GM12878 (cell line): ENCODE measurements around the gene RNPS1. TPM values are rescaled to one million over a fixed set of nuclear protein-coding genes. Genes with fewer than 3 reads are reported as not detected.
A peak's percentile ranks its signal among the peaks of the same experiment; 100 is the strongest.

ENCODE experiments used
- EP300 ChIP-seq, 2 experiments: fragments of 150-350 bp in 1 of 2; IDR thresholded peaks; 2 replicates each; pipeline ENCODE4 v1.6.1; 2011 to 2012; ENCODE audit warnings: low read depth in 2 of 2, low read length in 2 of 2, borderline replicate concordance in 1 of 2, improper control_type of control experiment in 1 of 2, inconsistent platforms in 1 of 2; ENCODE audit not compliant: control insufficient read depth in 1 of 2
- ESRRA ChIP-seq: IDR thresholded peaks from 2 replicates; pipeline ENCODE4 v1.6.1; 2012; ENCODE audit warnings: mild to moderate bottlenecking, low read length, improper control_type of control experiment
- IRF4 ChIP-seq: IDR thresholded peaks from 2 replicates; pipeline ENCODE4 v1.6.1; 2011; ENCODE audit warnings: low read depth, low read length
- LARP7 ChIP-seq: fragments of 450-650 bp; IDR thresholded peaks from 2 replicates; pipeline ENCODE4 v1.6.1; 2017; ENCODE audit warnings: mild to moderate bottlenecking
- MYB ChIP-seq: fragments of 150-350 bp; IDR thresholded peaks from 2 replicates; pipeline ENCODE4 v1.6.1; 2014; ENCODE audit warnings: mild to moderate bottlenecking, low read depth, low read length, borderline replicate concordance
- NR2F1 ChIP-seq: fragments of 450-650 bp; conservative IDR thresholded peaks from 2 replicates; pipeline ENCODE4 v1.6.1; 2017; ENCODE audit warnings: mild to moderate bottlenecking
- PAX5 ChIP-seq: IDR thresholded peaks from 2 replicates; pipeline ENCODE4 v1.6.1; 2011; ENCODE audit warnings: low read depth, low read length, borderline replicate concordance
- PAX8 ChIP-seq: fragments of 450-650 bp; IDR thresholded peaks from 2 replicates; pipeline ENCODE4 v1.6.1; 2017; ENCODE audit warnings: mild to moderate bottlenecking, moderate library complexity
- RUNX3 ChIP-seq: IDR thresholded peaks from 2 replicates; pipeline ENCODE4 v1.6.1; 2012; ENCODE audit warnings: low read length, inconsistent platforms
- SIN3A ChIP-seq: IDR thresholded peaks from 2 replicates; pipeline ENCODE4 v1.6.1; 2012; ENCODE audit warnings: low read depth, low read length, improper control_type of control experiment
- SRF ChIP-seq, 2 experiments: IDR thresholded peaks; 2 replicates each; pipeline ENCODE4 v1.6.1; 2011; ENCODE audit warnings: low read depth in 2 of 2, low read length in 2 of 2, mild to moderate bottlenecking in 1 of 2, moderate library complexity in 1 of 2
- YY1 ChIP-seq: IDR thresholded peaks from 2 replicates; pipeline ENCODE4 v1.6.1; 2011; ENCODE audit warnings: low read depth, mild to moderate bottlenecking, low read length
- polyA plus RNA-seq, 11 experiments: library from polyadenylated mRNA; depleted of rRNA in 4 of 11; unstranded in 6 of 11; stranded (reverse) in 5 of 11; fragments of >200 nt; fragmentation: Nextera tagmentation in 4 of 11; fragmentation: Illumina TruSeq in 1 of 11; extraction: Ambion mirVana in 4 of 11; extraction: Trizol in 1 of 11; gene quantifications; 1 replicate in 1 of 11; 2 replicates in 10 of 11; pipeline versions ENCODE4 v1.2.1 to v1.2.3, GENCODE V29; 2011 to 2016; ENCODE audit warnings: inconsistent platforms in 2 of 11, missing spikeins in 2 of 11, low read depth in 1 of 11
- total RNA-seq, 4 experiments: library from RNA; depleted of rRNA in 3 of 4; stranded (reverse); fragments of >200 nt in 3 of 4; fragmentation: Illumina TruSeq in 1 of 4; extraction: Trizol in 1 of 4; gene quantifications; 2 replicates each; pipeline versions ENCODE4 v1.2.1 to v1.2.3, GENCODE V29; 2013 to 2021
- TF ChIP-seq, protein P1 (sequence below): fragments of 450-650 bp; IDR thresholded peaks from 2 replicates; pipeline ENCODE4 v1.6.1; 2017; ENCODE audit warnings: mild to moderate bottlenecking, moderate library complexity
- TF ChIP-seq, protein P2 (sequence below): IDR thresholded peaks from 2 replicates; pipeline ENCODE4 v1.6.1; 2012; ENCODE audit warnings: low read depth, low read length, improper control_type of control experiment
- TF ChIP-seq, protein P3 (sequence below): fragments of 450-650 bp; IDR thresholded peaks from 2 replicates; pipeline ENCODE4 v1.6.1; 2016; ENCODE audit warnings: mild to moderate bottlenecking
- TF ChIP-seq, protein P4 (sequence below): fragments of 450-650 bp; formaldehyde crosslinking; IDR thresholded peaks from 2 replicates; pipeline ENCODE4 v1.4.0; 2022; ENCODE audit warnings: mild to moderate bottlenecking, moderate library complexity

Gene RNPS1
- total and polyA plus RNA-seq, 10 of the 15 experiments (the other 5 are each of a cell fraction or from before 2014, with no cell fraction given) = 38.2 to 359 (median 188) TPM

DNA sequence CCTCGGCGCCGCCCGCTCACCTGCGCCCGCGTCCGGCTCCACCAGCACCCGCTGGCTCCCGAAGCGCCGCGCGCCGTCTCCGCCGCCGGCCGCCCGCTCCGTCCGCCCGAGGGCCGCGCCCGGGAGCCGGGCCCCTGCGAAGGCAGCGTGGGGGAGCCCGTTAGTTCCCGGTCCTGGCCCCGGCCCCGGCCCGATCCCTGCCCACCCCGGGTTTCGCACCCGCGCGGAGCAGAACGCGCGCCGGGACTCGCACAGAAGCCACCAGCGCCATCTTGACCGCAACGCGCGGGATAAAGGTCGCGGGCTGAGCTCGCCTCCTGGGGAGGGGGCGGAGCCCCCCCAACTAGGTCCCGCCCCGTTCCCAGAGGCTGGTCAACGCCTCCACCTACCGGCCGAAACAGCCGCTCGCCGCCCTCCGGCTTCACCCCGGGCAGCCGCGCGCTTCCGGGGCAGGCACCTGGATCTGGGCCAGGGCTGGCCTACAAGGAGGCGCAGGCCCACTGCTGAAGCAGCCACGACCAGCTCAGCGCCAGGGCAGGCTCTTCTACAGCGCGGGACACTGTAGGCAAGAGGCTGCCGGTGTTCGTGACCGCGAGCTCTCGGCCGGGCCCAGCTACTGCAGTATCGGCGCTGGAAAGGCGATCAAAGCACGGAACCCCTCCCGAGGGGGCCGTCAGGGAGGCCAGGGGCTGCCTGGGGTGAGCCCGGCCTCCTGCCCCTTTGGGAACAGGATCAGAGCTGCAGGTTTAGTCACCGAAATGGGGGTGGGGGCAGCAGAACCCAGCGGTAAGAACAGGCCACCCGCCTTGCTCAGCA is 16.4 kb downstream of the RNPS1 start, which contains the start of gene ECI1 (continued):
- TF ChIP-seq, protein P1, sequence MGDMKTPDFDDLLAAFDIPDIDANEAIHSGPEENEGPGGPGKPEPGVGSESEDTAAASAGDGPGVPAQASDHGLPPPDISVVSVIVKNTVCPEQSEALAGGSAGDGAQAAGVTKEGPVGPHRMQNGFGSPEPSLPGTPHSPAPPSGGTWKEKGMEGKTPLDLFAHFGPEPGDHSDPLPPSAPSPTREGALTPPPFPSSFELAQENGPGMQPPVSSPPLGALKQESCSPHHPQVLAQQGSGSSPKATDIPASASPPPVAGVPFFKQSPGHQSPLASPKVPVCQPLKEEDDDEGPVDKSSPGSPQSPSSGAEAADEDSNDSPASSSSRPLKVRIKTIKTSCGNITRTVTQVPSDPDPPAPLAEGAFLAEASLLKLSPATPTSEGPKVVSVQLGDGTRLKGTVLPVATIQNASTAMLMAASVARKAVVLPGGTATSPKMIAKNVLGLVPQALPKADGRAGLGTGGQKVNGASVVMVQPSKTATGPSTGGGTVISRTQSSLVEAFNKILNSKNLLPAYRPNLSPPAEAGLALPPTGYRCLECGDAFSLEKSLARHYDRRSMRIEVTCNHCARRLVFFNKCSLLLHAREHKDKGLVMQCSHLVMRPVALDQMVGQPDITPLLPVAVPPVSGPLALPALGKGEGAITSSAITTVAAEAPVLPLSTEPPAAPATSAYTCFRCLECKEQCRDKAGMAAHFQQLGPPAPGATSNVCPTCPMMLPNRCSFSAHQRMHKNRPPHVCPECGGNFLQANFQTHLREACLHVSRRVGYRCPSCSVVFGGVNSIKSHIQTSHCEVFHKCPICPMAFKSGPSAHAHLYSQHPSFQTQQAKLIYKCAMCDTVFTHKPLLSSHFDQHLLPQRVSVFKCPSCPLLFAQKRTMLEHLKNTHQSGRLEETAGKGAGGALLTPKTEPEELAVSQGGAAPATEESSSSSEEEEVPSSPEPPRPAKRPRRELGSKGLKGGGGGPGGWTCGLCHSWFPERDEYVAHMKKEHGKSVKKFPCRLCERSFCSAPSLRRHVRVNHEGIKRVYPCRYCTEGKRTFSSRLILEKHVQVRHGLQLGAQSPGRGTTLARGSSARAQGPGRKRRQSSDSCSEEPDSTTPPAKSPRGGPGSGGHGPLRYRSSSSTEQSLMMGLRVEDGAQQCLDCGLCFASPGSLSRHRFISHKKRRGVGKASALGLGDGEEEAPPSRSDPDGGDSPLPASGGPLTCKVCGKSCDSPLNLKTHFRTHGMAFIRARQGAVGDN = no peak; the same call in 1 of the 2 replicates
- peak; percentile 95 for TF ChIP-seq YY1
- no peak for TF ChIP-seq ESRRA
- TF ChIP-seq IRF4 = no peak
- peak; percentile 55; the same call in 1 of the 2 replicates for TF ChIP-seq PAX5
- peak; percentile 93 for TF ChIP-seq RUNX3
- no peak for TF ChIP-seq SRF (IDR thresholded peaks at IDR 0.05; ENCODE audit: low read depth in 2 of 2, low read length in 2 of 2)
- TF ChIP-seq, protein P2, sequence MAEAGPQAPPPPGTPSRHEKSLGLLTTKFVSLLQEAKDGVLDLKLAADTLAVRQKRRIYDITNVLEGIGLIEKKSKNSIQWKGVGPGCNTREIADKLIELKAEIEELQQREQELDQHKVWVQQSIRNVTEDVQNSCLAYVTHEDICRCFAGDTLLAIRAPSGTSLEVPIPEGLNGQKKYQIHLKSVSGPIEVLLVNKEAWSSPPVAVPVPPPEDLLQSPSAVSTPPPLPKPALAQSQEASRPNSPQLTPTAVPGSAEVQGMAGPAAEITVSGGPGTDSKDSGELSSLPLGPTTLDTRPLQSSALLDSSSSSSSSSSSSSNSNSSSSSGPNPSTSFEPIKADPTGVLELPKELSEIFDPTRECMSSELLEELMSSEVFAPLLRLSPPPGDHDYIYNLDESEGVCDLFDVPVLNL = no peak
- no peak for TF ChIP-seq PAX8
- peak; percentile 67 for TF ChIP-seq LARP7
- TF ChIP-seq, protein P3, sequence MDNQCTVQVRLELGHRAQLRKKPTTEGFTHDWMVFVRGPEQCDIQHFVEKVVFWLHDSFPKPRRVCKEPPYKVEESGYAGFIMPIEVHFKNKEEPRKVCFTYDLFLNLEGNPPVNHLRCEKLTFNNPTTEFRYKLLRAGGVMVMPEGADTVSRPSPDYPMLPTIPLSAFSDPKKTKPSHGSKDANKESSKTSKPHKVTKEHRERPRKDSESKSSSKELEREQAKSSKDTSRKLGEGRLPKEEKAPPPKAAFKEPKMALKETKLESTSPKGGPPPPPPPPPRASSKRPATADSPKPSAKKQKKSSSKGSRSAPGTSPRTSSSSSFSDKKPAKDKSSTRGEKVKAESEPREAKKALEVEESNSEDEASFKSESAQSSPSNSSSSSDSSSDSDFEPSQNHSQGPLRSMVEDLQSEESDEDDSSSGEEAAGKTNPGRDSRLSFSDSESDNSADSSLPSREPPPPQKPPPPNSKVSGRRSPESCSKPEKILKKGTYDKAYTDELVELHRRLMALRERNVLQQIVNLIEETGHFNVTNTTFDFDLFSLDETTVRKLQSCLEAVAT = 0 out of 2 replicates have a peak, but pooled peaks have one; percentile 25
- 0 out of 4 replicates have a peak, but pooled peaks of 1 of the 2 experiments have one; percentile 22 for TF ChIP-seq EP300 (IDR thresholded peaks at IDR 0.05; ENCODE audit: borderline replicate concordance in 1 of 2, control insufficient read depth in 1 of 2, low read depth in 2 of 2, low read length in 2 of 2)
- TF ChIP-seq, protein P4, sequence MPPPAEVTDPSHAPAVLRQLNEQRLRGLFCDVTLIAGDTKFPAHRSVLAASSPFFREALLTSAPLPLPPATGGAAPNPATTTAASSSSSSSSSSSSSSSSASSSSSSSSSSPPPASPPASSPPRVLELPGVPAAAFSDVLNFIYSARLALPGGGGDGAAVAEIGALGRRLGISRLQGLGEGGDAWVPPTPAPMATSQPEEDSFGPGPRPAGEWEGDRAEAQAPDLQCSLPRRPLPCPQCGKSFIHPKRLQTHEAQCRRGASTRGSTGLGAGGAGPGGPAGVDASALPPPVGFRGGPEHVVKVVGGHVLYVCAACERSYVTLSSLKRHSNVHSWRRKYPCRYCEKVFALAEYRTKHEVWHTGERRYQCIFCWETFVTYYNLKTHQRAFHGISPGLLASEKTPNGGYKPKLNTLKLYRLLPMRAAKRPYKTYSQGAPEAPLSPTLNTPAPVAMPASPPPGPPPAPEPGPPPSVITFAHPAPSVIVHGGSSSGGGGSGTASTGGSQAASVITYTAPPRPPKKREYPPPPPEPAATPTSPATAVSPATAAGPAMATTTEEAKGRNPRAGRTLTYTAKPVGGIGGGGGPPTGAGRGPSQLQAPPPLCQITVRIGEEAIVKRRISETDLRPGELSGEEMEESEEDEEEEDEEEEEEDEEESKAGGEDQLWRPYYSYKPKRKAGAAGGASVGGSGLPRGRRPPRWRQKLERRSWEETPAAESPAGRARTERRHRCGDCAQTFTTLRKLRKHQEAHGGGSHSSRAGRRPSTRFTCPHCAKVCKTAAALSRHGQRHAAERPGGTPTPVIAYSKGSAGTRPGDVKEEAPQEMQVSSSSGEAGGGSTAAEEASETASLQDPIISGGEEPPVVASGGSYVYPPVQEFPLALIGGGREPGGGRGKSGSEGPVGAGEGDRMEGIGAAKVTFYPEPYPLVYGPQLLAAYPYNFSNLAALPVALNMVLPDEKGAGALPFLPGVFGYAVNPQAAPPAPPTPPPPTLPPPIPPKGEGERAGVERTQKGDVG = no peak
- no peak for TF ChIP-seq MYB
- TF ChIP-seq SIN3A = 0 out of 2 replicates have a peak, but pooled peaks have one; percentile 45
- peak; percentile 93 for TF ChIP-seq NR2F1
